ENCODE data around the gene DCLK1.

DNA sequence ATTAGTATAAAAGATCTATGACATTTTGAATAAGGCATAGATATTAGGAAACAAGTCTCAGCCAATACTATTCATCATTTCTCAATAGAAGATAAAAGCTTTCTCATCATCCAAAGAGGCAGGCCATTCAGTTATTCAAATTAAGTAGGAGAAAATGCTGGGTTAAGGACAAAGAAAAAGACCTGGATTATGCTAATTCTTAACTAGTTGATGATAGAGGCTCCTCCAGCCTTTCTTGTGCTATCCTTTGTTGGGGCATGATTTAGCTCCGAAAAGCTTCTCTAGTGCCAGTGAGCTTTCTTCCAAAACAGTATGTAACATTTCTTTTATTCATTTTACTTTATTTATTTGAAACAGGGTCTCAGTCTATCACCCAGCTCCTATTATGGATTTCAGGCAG lies 223.0 kb downstream of the DCLK1 start:
- TF ChIP-seq, protein P1, sequence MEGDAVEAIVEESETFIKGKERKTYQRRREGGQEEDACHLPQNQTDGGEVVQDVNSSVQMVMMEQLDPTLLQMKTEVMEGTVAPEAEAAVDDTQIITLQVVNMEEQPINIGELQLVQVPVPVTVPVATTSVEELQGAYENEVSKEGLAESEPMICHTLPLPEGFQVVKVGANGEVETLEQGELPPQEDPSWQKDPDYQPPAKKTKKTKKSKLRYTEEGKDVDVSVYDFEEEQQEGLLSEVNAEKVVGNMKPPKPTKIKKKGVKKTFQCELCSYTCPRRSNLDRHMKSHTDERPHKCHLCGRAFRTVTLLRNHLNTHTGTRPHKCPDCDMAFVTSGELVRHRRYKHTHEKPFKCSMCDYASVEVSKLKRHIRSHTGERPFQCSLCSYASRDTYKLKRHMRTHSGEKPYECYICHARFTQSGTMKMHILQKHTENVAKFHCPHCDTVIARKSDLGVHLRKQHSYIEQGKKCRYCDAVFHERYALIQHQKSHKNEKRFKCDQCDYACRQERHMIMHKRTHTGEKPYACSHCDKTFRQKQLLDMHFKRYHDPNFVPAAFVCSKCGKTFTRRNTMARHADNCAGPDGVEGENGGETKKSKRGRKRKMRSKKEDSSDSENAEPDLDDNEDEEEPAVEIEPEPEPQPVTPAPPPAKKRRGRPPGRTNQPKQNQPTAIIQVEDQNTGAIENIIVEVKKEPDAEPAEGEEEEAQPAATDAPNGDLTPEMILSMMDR (conservative IDR thresholded peaks at IDR 0.05) = no peak
- TF ChIP-seq EZH2 (IDR thresholded peaks at IDR 0.05; ENCODE audit: low read depth) = no peak
